ENCODE measurements around the gene CCDC167.

GRCh38 chr6:37531026-37531425, 31.3 kb upstream of the CCDC167 start:
- TF ChIP-seq YY1 (IDR thresholded peaks at IDR 0.05; ENCODE audit: insufficient read depth, insufficient read length) (no peak), SUZ12 (IDR thresholded peaks at IDR 0.05; ENCODE audit: extremely low read depth, insufficient read depth, insufficient read length) (no peak), ZNF274 (IDR thresholded peaks at IDR 0.05; ENCODE audit: low read depth, low read length) (no peak)

Data from NT2/D1 (cell line).